IPS-18a (cell line): Measurements from ENCODE around the gene OVCA2.

Source experiments
- H3K27ac ChIP-seq: one replicate; pipeline ENCODE4 v1.5.1; 2013; ENCODE audit warnings: low read length
- H3K27me3 ChIP-seq: one replicate; pipeline ENCODE4 v1.6.1; 2013; ENCODE audit warnings: mild to moderate bottlenecking, low read length; ENCODE audit not compliant: control insufficient read depth, insufficient read depth
- H3K36me3 ChIP-seq: one replicate; pipeline ENCODE4 v1.6.1; 2013; ENCODE audit warnings: low read depth, low read length; ENCODE audit not compliant: control insufficient read depth
- H3K4me1 ChIP-seq: one replicate; pipeline ENCODE4 v1.6.1; 2013; ENCODE audit warnings: low read depth, low read length; ENCODE audit not compliant: control insufficient read depth
- H3K4me3 ChIP-seq: one replicate; pipeline ENCODE4 v1.5.1; 2013; ENCODE audit warnings: low read length
- H3K9ac ChIP-seq: one replicate; pipeline ENCODE4 v1.6.1; 2013; ENCODE audit warnings: mild to moderate bottlenecking, low read length, moderate library complexity
- H3K9me3 ChIP-seq: one replicate; pipeline ENCODE4 v1.6.1; 2013; ENCODE audit warnings: low read depth, low read length; ENCODE audit not compliant: control insufficient read depth

OVCA2 gene

DNA sequence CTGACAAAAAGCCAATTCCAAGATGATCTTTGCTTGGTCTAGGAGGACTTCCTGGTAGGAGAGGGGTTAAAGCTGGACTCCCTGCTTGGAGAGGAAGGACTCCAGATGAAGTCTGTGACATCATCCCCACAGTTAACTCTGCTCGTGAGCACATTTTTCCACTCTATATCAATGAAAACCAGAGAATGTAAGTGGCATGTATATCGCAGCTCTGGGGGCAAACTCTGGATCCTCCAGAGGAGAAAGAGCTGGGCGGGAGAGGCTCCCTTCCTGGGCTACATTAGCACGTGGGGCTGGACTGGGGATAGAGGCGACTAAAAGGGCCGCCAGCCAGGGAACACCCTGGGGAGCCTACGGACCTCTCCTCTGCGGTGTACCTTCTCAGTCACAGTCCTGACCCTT, 47.2 kb downstream of the OVCA2 start:
- Histone ChIP-seq H3K27me3 (no peaks in the 10 kb centered on the region), H3K27ac (no peak overlapping the region), H3K4me3 (no peak overlapping the region), H3K4me1 (peaks cover 31% of the 10 kb centered on the region), H3K9ac (no peak overlapping the region), H3K36me3 (no peaks in the 10 kb centered on the region), H3K9me3 (no peaks in the 10 kb centered on the region)

DNA sequence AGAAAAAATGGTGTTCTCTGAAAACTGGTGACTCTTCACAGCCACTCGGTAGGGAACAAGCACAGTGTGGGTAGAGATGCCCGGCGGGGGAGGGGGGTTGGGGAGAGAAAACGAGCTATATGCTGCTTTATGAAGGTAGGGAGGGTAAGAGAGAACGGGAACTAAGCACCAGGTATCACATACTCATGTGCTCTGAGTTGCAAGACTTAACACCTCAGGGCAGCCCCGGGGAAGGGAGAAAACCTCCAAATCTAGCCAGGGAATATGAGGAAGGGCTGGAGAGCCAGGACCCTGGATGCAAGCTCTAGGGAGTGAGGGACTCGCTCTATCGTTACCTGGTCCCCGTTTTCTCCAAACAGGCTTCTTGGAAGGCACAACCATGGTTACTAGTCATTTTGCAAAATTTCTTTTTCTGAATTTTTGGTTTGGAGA, 48.4 kb downstream of the OVCA2 start:
- no peak overlapping the region for H3K27ac ChIP-seq
- no peaks in the 10 kb centered on the region for H3K36me3 ChIP-seq
- peaks cover 34% of the 10 kb centered on the region for H3K4me1 ChIP-seq
- no peaks in the 10 kb centered on the region for H3K27me3 ChIP-seq
- no peak overlapping the region for H3K4me3 ChIP-seq
- H3K9ac ChIP-seq, result no peak overlapping the region
- no peaks in the 10 kb centered on the region for H3K9me3 ChIP-seq

DNA sequence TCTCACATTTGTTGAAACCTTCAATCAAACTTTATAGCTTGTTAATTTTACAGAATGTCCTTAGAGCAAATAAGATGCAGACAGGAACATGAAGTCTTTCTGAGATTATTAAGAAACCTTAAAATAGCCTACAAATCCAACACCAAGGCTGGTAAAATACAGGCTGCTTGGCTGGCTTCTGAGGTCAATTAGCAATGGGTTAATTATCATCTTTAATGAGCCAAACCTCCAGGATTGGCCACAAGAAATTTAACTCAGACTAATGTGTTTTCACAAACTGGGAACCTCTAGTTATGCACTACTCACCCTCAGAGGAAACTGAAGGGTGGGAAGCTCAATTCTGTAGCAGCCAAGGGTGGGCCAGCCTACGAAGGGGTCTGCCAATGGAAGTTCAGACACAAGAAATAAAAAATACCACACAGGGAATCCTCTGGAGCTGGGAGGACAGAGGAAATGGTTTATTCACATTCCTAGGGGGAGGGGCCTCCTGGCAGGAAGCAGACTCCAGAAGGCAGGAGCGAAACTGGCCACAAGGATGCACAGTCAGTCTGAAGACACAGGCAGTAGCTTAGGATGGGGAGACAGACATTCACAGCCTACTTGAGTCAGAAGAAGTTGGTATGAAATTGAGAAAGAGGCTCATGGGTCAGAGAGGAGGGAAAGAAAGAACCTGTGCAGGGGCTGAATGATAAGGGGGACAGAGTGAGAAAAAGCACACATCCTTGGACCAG, 49.1 kb downstream of the OVCA2 start:
- H3K27me3 ChIP-seq, result no peaks in the 10 kb centered on the region
- no peaks in the 10 kb centered on the region for H3K9me3 ChIP-seq
- H3K27ac ChIP-seq, result peak overlapping the region; percentile 8
- H3K4me3 ChIP-seq, result no peak overlapping the region
- H3K4me1 ChIP-seq, result peaks cover 37% of the 10 kb centered on the region
- no peak overlapping the region for H3K9ac ChIP-seq
- H3K36me3 ChIP-seq, result no peaks in the 10 kb centered on the region

DNA sequence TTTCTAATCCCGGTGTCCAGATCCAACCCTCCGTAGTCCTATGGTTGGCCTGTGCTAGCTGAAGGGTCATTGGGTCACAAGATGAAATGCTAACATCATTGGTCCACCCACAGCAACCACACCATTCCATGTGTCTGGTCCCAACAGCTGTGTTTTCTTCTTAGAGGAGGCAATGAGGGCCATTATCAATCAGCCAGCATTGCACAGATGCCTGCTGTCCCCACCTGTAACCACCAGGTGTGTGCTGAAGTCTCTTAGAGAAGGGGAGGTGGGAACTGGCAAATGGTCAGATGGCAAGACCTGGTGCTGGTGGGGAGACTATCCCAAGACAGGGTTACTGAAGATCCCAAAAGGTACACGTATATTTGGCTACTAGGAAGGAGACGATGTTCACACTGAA, 50.4 kb downstream of the OVCA2 start:
- Histone ChIP-seq H3K4me1 (peaks cover 37% of the 10 kb centered on the region), H3K36me3 (no peaks in the 10 kb centered on the region), H3K27ac (no peak overlapping the region), H3K9ac (no peak overlapping the region), H3K9me3 (no peaks in the 10 kb centered on the region), H3K27me3 (no peaks in the 10 kb centered on the region), H3K4me3 (no peak overlapping the region)
